ENCODE measurements around the gene FKBP1B.

FKBP1B gene

DNA sequence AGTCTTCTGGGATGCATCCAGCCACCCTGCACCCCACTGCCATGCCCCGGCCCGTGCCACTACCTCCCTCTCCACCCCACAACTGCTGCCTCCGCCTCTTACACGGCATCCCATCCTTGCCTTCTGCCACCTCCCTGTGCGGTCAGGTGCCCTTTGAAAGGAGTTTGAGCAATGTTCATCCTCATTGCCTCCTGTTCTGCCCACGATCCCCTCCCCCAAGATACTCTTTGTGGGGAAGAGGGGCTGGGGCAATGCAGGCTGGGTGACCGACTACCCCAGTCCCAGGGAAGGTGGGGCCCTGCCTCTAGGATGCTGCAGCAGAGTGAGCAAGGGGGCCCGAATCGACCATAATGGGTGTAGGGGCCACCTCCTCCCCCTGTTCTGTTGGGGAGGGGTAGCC lies 31.3 kb upstream of the FKBP1B start:
- ATAC-seq: no peak

GRCh38 chr2:24019729-24020128 lies 29.8 kb upstream of the FKBP1B start:
- ATAC-seq: no peak

More for the DNA sequence above, 31.3 kb upstream of the FKBP1B start:
- no peak for TF ChIP-seq ZNF70 (CRISPR knock-in tag; IDR thresholded peaks at IDR 0.05)
- no peak for TF ChIP-seq ZNF565 (CRISPR knock-in tag; conservative IDR thresholded peaks at IDR 0.05; ENCODE audit: low read depth)
- no peak for TF ChIP-seq ZFP3 (CRISPR knock-in tag; IDR thresholded peaks at IDR 0.05)
- no peak for TF ChIP-seq PPARA (CRISPR knock-in tag; IDR thresholded peaks at IDR 0.05; ENCODE audit: borderline replicate concordance)
- TF ChIP-seq ZNF8 (CRISPR knock-in tag; IDR thresholded peaks at IDR 0.05): no peak
- no peak for TF ChIP-seq GLIS3 (CRISPR knock-in tag; IDR thresholded peaks at IDR 0.05)
- TF ChIP-seq RARB (CRISPR knock-in tag; IDR thresholded peaks at IDR 0.05): no peak
- no peak for TF ChIP-seq OSR1 (CRISPR knock-in tag; IDR thresholded peaks at IDR 0.05)
- TF ChIP-seq PATZ1 (CRISPR knock-in tag; IDR thresholded peaks at IDR 0.05; ENCODE audit: borderline replicate concordance): no peak
- TF ChIP-seq ZC3H10 (CRISPR knock-in tag; IDR thresholded peaks at IDR 0.05): no peak
- no peak for TF ChIP-seq ESRRG (CRISPR knock-in tag; IDR thresholded peaks at IDR 0.05)
- no peak for TF ChIP-seq BACH2 (CRISPR knock-in tag; IDR thresholded peaks at IDR 0.05; ENCODE audit: borderline replicate concordance)
- no peak for TF ChIP-seq TOX (CRISPR knock-in tag; IDR thresholded peaks at IDR 0.05; ENCODE audit: borderline replicate concordance)
- TF ChIP-seq, protein P1, sequence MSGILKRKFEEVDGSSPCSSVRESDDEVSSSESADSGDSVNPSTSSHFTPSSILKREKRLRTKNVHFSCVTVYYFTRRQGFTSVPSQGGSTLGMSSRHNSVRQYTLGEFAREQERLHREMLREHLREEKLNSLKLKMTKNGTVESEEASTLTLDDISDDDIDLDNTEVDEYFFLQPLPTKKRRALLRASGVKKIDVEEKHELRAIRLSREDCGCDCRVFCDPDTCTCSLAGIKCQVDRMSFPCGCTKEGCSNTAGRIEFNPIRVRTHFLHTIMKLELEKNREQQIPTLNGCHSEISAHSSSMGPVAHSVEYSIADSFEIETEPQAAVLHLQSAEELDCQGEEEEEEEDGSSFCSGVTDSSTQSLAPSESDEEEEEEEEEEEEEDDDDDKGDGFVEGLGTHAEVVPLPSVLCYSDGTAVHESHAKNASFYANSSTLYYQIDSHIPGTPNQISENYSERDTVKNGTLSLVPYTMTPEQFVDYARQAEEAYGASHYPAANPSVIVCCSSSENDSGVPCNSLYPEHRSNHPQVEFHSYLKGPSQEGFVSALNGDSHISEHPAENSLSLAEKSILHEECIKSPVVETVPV (CRISPR knock-in tag; IDR thresholded peaks at IDR 0.05): no peak
- no peak for TF ChIP-seq ZFP30 (CRISPR knock-in tag; IDR thresholded peaks at IDR 0.05)
- no peak for TF ChIP-seq TCF4 (CRISPR knock-in tag; IDR thresholded peaks at IDR 0.05; ENCODE audit: borderline replicate concordance)
- TF ChIP-seq, protein P2, sequence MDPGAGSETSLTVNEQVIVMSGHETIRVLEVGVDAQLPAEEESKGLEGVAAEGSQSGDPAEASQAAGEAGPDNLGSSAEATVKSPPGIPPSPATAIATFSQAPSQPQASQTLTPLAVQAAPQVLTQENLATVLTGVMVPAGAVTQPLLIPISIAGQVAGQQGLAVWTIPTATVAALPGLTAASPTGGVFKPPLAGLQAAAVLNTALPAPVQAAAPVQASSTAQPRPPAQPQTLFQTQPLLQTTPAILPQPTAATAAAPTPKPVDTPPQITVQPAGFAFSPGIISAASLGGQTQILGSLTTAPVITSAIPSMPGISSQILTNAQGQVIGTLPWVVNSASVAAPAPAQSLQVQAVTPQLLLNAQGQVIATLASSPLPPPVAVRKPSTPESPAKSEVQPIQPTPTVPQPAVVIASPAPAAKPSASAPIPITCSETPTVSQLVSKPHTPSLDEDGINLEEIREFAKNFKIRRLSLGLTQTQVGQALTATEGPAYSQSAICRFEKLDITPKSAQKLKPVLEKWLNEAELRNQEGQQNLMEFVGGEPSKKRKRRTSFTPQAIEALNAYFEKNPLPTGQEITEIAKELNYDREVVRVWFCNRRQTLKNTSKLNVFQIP (CRISPR knock-in tag; IDR thresholded peaks at IDR 0.05; ENCODE audit: borderline replicate concordance, low read depth): no peak
- TF ChIP-seq TSHZ2 (CRISPR knock-in tag; IDR thresholded peaks at IDR 0.05): no peak

GRCh38 chr2:24020244-24020643 lies 29.3 kb upstream of the FKBP1B start:
- no peak for ATAC-seq

More at GRCh38 chr2:24019729-24020128, 29.8 kb upstream of the FKBP1B start:
- no peak for TF ChIP-seq ISL1 (CRISPR knock-in tag; IDR thresholded peaks at IDR 0.05)
- no peak for TF ChIP-seq GLIS3 (CRISPR knock-in tag; IDR thresholded peaks at IDR 0.05)
- TF ChIP-seq ZNF8 (CRISPR knock-in tag; IDR thresholded peaks at IDR 0.05): no peak

More at GRCh38 chr2:24020244-24020643, 29.3 kb upstream of the FKBP1B start:
- no peak for TF ChIP-seq ZNF70 (CRISPR knock-in tag; IDR thresholded peaks at IDR 0.05)
- TF ChIP-seq TSHZ2 (CRISPR knock-in tag; IDR thresholded peaks at IDR 0.05): no peak
- TF ChIP-seq, protein P1 (CRISPR knock-in tag; IDR thresholded peaks at IDR 0.05): no peak
- no peak for TF ChIP-seq PATZ1 (CRISPR knock-in tag; IDR thresholded peaks at IDR 0.05; ENCODE audit: borderline replicate concordance)
